ENCODE results near the gene PANK4.
"Not testable (repeated sequence)": the region's sequence is repeated elsewhere in the genome, so short reads cannot be mapped to it uniquely, and the experiment has no call there.

PANK4 gene

GRCh38 chr1:2460203-2460602, 66.2 kb downstream of the PANK4 start:
- DNase-seq (ENCODE audit: low spot score), result no peak

GRCh38 chr1:2459757-2460156, 66.6 kb downstream of the PANK4 start:
- DNase-seq (ENCODE audit: low spot score), result no peak

DNA sequence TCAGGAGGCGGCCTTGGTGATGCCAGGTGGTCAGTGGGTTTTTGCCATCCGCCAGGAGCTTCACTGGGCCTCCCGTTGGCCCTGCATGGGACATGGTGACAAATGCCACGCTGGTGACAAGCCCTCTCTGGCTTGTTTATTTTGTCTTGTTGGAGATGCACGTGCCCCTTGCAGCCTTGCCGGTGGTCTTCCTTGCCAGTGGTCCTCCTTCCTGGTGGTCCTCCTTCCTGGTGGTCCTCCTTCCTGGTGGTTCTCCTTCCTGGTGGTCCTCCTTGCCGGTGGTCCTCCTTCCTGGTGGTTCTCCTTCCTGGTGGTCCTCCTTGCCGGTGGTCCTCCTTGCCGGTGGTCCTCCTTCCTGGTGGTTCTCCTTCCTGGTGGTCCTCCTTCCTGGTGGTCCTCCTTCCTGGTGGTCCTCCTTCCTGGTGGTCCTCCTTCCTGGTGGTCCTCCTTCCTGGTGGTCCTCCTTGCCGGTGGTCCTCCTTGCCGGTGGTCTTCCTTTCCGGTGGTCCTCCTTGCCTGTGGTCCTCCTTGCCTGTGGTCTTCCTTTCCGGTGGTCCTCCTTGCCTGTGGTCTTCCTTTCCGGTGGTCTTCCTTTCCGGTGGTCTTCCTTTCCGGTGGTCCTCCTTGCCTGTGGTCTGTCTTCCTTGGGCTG, 67.2 kb downstream of the PANK4 start:
- DNase-seq (ENCODE audit: low spot score), result not testable (repeated sequence)

GRCh38 chr1:2458687-2459086, 67.7 kb downstream of the PANK4 start:
- DNase-seq (ENCODE audit: low spot score), result no peak
